H1 (cell line): Measurements from ENCODE around the gene MPND. TPM values are rescaled to one million over a fixed set of nuclear protein-coding genes. Genes with fewer than 3 reads are reported as not detected.

Experiments used
- CTCF ChIA-PET: fragments of 300-600 bp; sonication (Branson Sonifier 250); formaldehyde crosslinking; loops from one replicate; lab custom pipeline; 2021; ENCODE audit not compliant: partially characterized antibody; lab: Charles Lee
- POLR2A ChIA-PET: fragments of 300-600 bp; sonication (Branson Sonifier 250); formaldehyde crosslinking; loops from one replicate; lab custom pipeline; 2021; ENCODE audit warnings: inconsistent platforms; ENCODE audit not compliant: partially characterized antibody; lab: Charles Lee
- DNase-seq, 2 experiments: peaks; one replicate each; pipeline versions ENCODE4 v3.0.0 to v3.0.0-alpha.2; 2010 to 2022; ENCODE audit warnings: low spot score in 2 of 2, low read depth in 1 of 2, mixed read lengths in 1 of 2
- FAIRE-seq: peaks from 2 replicates; lab custom pipeline; 2011; peaks lifted over from hg19 to GRCh38; lab: Jason Lieb, UNC
- H2AFZ ChIP-seq: 2 replicates; pipeline ENCODE4 v1.8.1; 2012; ENCODE audit warnings: low read length, inconsistent platforms
- H2AK5ac ChIP-seq: 2 replicates; pipeline ENCODE4 v1.6.1; 2013; ENCODE audit warnings: low read depth, low read length
- H2BK120ac ChIP-seq: replicated peaks from 2 replicates; pipeline ENCODE3; 2013; ENCODE audit warnings: low read depth, low read length, inconsistent platforms
- H2BK12ac ChIP-seq: 2 replicates; pipeline ENCODE4 v1.6.1; 2013; ENCODE audit warnings: low read depth, low read length
- H2BK15ac ChIP-seq: 2 replicates; pipeline ENCODE4 v1.6.1; 2013; ENCODE audit warnings: low read length
- H2BK20ac ChIP-seq: 2 replicates; pipeline ENCODE4 v1.6.1; 2013; ENCODE audit warnings: low read length
- H2BK5ac ChIP-seq: 2 replicates; pipeline ENCODE4 v1.6.1; 2013; ENCODE audit warnings: low read depth, low read length
- H3K14ac ChIP-seq: 2 replicates; pipeline ENCODE4 v1.6.1; 2013; ENCODE audit warnings: inconsistent platforms; ENCODE audit not compliant: insufficient read length
- H3K18ac ChIP-seq: 2 replicates; pipeline ENCODE4 v1.6.1; 2013; ENCODE audit warnings: low read length; ENCODE audit errors: extremely low read depth
- H3K23ac ChIP-seq: 2 replicates; pipeline ENCODE4 v1.6.1; 2013; ENCODE audit warnings: inconsistent platforms; ENCODE audit not compliant: insufficient read length
- H3K23me2 ChIP-seq: 2 replicates; pipeline ENCODE4 v1.6.1; 2013; ENCODE audit warnings: low read depth, low read length
- H3K27ac ChIP-seq: 2 replicates; pipeline ENCODE4 v1.6.1; 2011; ENCODE audit warnings: low read depth, low read length, inconsistent platforms
- H3K27me3 ChIP-seq, 4 experiments: replicated peaks in 1 of 4; 1 replicate in 1 of 4; 2 replicates in 3 of 4; pipeline versions ENCODE4 v1.6.1 to v1.8.1; 2011 to 2013; ENCODE audit warnings: low read length in 3 of 4, mild to moderate bottlenecking in 3 of 4, inconsistent platforms in 2 of 4, mixed read lengths in 2 of 4, moderate library complexity in 1 of 4; ENCODE audit not compliant: control insufficient read depth in 3 of 4, insufficient read depth in 3 of 4; ENCODE audit errors: extremely low read depth in 1 of 4
- H3K36me3 ChIP-seq, 4 experiments: 2 replicates each; pipeline versions ENCODE4 v1.6.1 to v1.8.1; 2011 to 2013; ENCODE audit warnings: mild to moderate bottlenecking in 4 of 4, low read length in 3 of 4, moderate library complexity in 2 of 4, control low read depth in 1 of 4, inconsistent platforms in 1 of 4; ENCODE audit not compliant: insufficient read depth in 4 of 4, control insufficient read depth in 2 of 4
- H3K4ac ChIP-seq: replicated peaks from 2 replicates; pipeline ENCODE3; 2013; ENCODE audit warnings: low read length, low read depth, mixed read lengths, inconsistent platforms; ENCODE audit not compliant: insufficient read length
- H3K4me1 ChIP-seq, 4 experiments: replicated peaks in 1 of 4; 1 replicate in 1 of 4; 2 replicates in 3 of 4; pipeline versions ENCODE4 v1.6.1 to v1.8.1; 2011 to 2013; ENCODE audit warnings: low read length in 3 of 4, inconsistent platforms in 2 of 4, mixed read lengths in 1 of 4; ENCODE audit not compliant: insufficient read depth in 4 of 4, control insufficient read depth in 3 of 4
- H3K4me2 ChIP-seq, 2 experiments: 2 replicates each; pipeline versions ENCODE4 v1.6.1 to v1.8.1; 2011 to 2013; ENCODE audit warnings: low read depth in 2 of 2, low read length in 2 of 2, control low read depth in 1 of 2, inconsistent platforms in 1 of 2, mild to moderate bottlenecking in 1 of 2; ENCODE audit not compliant: insufficient read depth in 1 of 2
- H3K4me3 ChIP-seq, 4 experiments: fragments of 200-600, 300-600 bp in 1 of 4; sonication (generic), shearing (Covaris generic), sonication (Bioruptor Twin) in 1 of 4; 2 replicates each; pipeline versions ENCODE4 v1.5.1 to v1.8.1; 2011 to 2016; ENCODE audit warnings: low read length in 4 of 4, low read depth in 3 of 4, control low read depth in 2 of 4, inconsistent platforms in 2 of 4, mild to moderate bottlenecking in 2 of 4, mixed read lengths in 1 of 4, moderate library complexity in 1 of 4; ENCODE audit not compliant: insufficient read depth in 2 of 4; ENCODE audit errors: extremely low read depth in 1 of 4
- H3K56ac ChIP-seq: replicated peaks from 2 replicates; pipeline ENCODE3; 2013; ENCODE audit warnings: low read depth, mild to moderate bottlenecking, mixed read lengths, low read length, inconsistent platforms; ENCODE audit not compliant: insufficient read length
- H3K79me1 ChIP-seq: 2 replicates; pipeline ENCODE4 v1.6.1; 2013; ENCODE audit warnings: low read depth, low read length, control low read depth
- H3K79me2 ChIP-seq, 2 experiments: 2 replicates each; pipeline versions ENCODE4 v1.6.1 to v1.8.1; 2012 to 2013; ENCODE audit warnings: low read length in 2 of 2, mild to moderate bottlenecking in 2 of 2, inconsistent platforms in 1 of 2; ENCODE audit not compliant: insufficient read depth in 2 of 2, control insufficient read depth in 1 of 2
- H3K9ac ChIP-seq, 4 experiments: replicated peaks in 1 of 4; 1 replicate in 1 of 4; 2 replicates in 3 of 4; pipeline versions ENCODE4 v1.6.1 to v1.8.1; 2011 to 2013; ENCODE audit warnings: low read depth in 3 of 4, low read length in 3 of 4, control low read depth in 2 of 4, mild to moderate bottlenecking in 2 of 4, moderate library complexity in 2 of 4, inconsistent platforms in 1 of 4; ENCODE audit errors: extremely low read depth in 1 of 4
- H3K9me3 ChIP-seq, 2 experiments: 2 replicates each; pipeline versions ENCODE4 v1.6.1 to v1.8.1; 2012 to 2013; ENCODE audit warnings: mild to moderate bottlenecking in 2 of 2, moderate library complexity in 2 of 2, control low read depth in 1 of 2, inconsistent platforms in 1 of 2, low read depth in 1 of 2, low read length in 1 of 2, mixed read lengths in 1 of 2; ENCODE audit not compliant: insufficient read depth in 2 of 2
- H4K20me1 ChIP-seq, 2 experiments: replicated peaks in 1 of 2; 2 replicates each; pipeline versions ENCODE3 to v1.8.1; 2011 to 2013; ENCODE audit warnings: inconsistent platforms in 2 of 2, low read length in 2 of 2, mild to moderate bottlenecking in 1 of 2; ENCODE audit not compliant: insufficient read depth in 2 of 2, control insufficient read depth in 1 of 2
- H4K5ac ChIP-seq: 2 replicates; pipeline ENCODE4 v1.6.1; 2013; ENCODE audit warnings: low read length, low read depth, mixed read lengths, inconsistent platforms; ENCODE audit not compliant: insufficient read length
- H4K8ac ChIP-seq: 2 replicates; pipeline ENCODE4 v1.8.0; 2013; ENCODE audit warnings: mild to moderate bottlenecking, moderate library complexity, low read length, inconsistent platforms; ENCODE audit not compliant: insufficient read depth; ENCODE audit errors: extremely low read depth
- H4K91ac ChIP-seq: replicated peaks from 2 replicates; pipeline ENCODE3; 2013; ENCODE audit warnings: low read length, mixed read lengths, inconsistent platforms; ENCODE audit not compliant: insufficient read length
- BRCA1 ChIP-seq: IDR thresholded peaks from 2 replicates; pipeline ENCODE4 v1.6.1; 2012; ENCODE audit warnings: low read depth, low read length, improper control_type of control experiment
- CBX8 ChIP-seq: fragments of 300-800, 300-1000 bp; sonication (generic); IDR thresholded peaks from 2 replicates; pipeline ENCODE4 v1.7.1; 2016; ENCODE audit warnings: low read depth, low read length, borderline replicate concordance
- EP300 ChIP-seq, 2 experiments: IDR thresholded peaks; 1 replicate in 1 of 2; 2 replicates in 1 of 2; pipeline ENCODE4 v1.6.1; 2011 to 2012; ENCODE audit warnings: low read depth in 2 of 2, low read length in 2 of 2, mild to moderate bottlenecking in 2 of 2, borderline replicate concordance in 1 of 2, inconsistent platforms in 1 of 2, moderate library complexity in 1 of 2
- JUN ChIP-seq: IDR thresholded peaks from 2 replicates; pipeline ENCODE4 v1.6.1; 2011; ENCODE audit warnings: low read depth, mild to moderate bottlenecking, improper control_type of control experiment, low read length
- JUND ChIP-seq: IDR thresholded peaks from 2 replicates; pipeline ENCODE4 v1.6.1; 2011; ENCODE audit warnings: mild to moderate bottlenecking, improper control_type of control experiment, low read length
- RAD21 ChIP-seq, 2 experiments: IDR thresholded peaks in 1 of 2; conservative IDR thresholded peaks in 1 of 2; 2 replicates each; pipeline ENCODE4 v1.6.1; 2011; ENCODE audit warnings: low read depth in 2 of 2, low read length in 2 of 2, improper control_type of control experiment in 1 of 2, inconsistent platforms in 1 of 2, mild to moderate bottlenecking in 1 of 2, moderate library complexity in 1 of 2
- RBBP5 ChIP-seq: IDR thresholded peaks from 2 replicates; pipeline ENCODE4 v1.7.1; 2012; ENCODE audit warnings: low read depth, mild to moderate bottlenecking, inconsistent platforms, low read length, moderate library complexity, borderline replicate concordance
- SAP30 ChIP-seq: fragments of 300-600 bp; sonication (generic); IDR thresholded peaks from 2 replicates; pipeline ENCODE4 v1.7.1; 2012; ENCODE audit warnings: low read length, moderate library complexity, mild to moderate bottlenecking, inconsistent platforms; ENCODE audit not compliant: insufficient read depth, insufficient replicate concordance
- SIX5 ChIP-seq: IDR thresholded peaks from 2 replicates; pipeline ENCODE4 v1.6.1; 2011; ENCODE audit warnings: mild to moderate bottlenecking, low read depth, low read length
- SP1 ChIP-seq: IDR thresholded peaks from 2 replicates; pipeline ENCODE4 v1.6.1; 2011; ENCODE audit warnings: low read depth, low read length
- SUZ12 ChIP-seq: fragments of 200-600 bp; sonication (generic); IDR thresholded peaks from 2 replicates; pipeline ENCODE4 v1.6.1; 2012; ENCODE audit warnings: mild to moderate bottlenecking, inconsistent platforms, low read length, moderate library complexity, mixed read lengths
- WGBS, 2 experiments: shearing (Covaris generic) in 1 of 2; methylation state at CpG; one replicate each; pipeline versions ENCODE4 v1.1.6 to v1.1.7; 2013 to 2015; ENCODE audit warnings: low lambda C conversion rate in 2 of 2, mixed read lengths in 2 of 2, inconsistent platforms in 1 of 2, low coverage in 1 of 2, missing lambda C conversion rate in 1 of 2; ENCODE audit not compliant: insufficient replicate concordance in 2 of 2, insufficient coverage in 1 of 2, insufficient read length in 1 of 2; ENCODE audit errors: extremely low coverage in 1 of 2, missing lambda C conversion rate in 1 of 2; 5-methylcytosine and 5-hydroxymethylcytosine counted together
- polyA plus RNA-seq, 7 experiments: library from polyadenylated mRNA; depleted of rRNA in 3 of 7; stranded (reverse) in 5 of 7; unstranded in 2 of 7; fragments of >200 nt in 5 of 7; fragments of 200-250 nt in 2 of 7; gene quantifications; 1 replicate in 5 of 7; 2 replicates in 1 of 7; 4 replicates in 1 of 7; pipeline versions ENCODE4 v1.2.1 to v1.2.3, GENCODE V29; 2011 to 2013; ENCODE audit warnings: missing spikeins in 2 of 7, mixed read lengths in 2 of 7
- total RNA-seq: library from RNA; stranded (reverse); fragmentation: NEBNext Ultra II Directional; extraction: Animal tissue kit (Norgen Biotek cat#: 25700); gene quantifications from 2 replicates; pipeline ENCODE4 v1.2.1, GENCODE V29; 2021
- TF ChIP-seq, protein P1 (sequence below): IDR thresholded peaks from 2 replicates; pipeline ENCODE4 v1.6.1; 2012; ENCODE audit warnings: inconsistent platforms

Gene MPND
- total and polyA plus RNA-seq, 2 of the 8 experiments (the other 6 are each of a cell fraction or from before 2014, with no cell fraction given): 22.9 to 27.7 TPM

DNA sequence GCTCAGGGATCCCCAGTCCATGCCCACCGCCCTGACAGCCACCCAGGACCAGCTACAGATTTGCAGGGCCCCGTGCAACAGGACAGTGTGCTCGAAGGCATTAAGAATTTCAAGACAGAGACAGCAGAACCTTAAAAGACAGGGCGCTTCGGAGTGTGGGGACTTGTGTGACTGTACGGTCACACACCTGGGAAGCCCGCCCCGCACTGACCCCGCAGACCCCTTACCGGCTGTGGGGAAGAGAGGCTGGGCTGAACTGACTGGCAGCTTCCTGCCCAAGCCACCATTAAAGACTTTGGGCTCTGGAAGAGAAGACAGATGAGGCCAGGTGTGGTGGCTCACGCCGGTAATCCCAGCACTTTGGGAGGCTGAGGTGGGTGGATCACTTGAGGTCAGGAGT lies 19.1 kb upstream of the MPND start:
- Histone ChIP-seq H3K23ac (no peak overlapping the region), H2AK5ac (no peak overlapping the region), H3K79me1 (no peaks in the 10 kb centered on the region), H3K36me3 (peaks cover 0 to 16% (median 0%) of the 10 kb centered on the region in 4 experiments; a peak in 2 of 8 replicates), H2BK120ac (no peak overlapping the region), H2BK15ac (no peak overlapping the region), H3K27ac (no peak overlapping the region), H2BK12ac (no peak overlapping the region), H3K4me3 (no peak overlapping the region), H3K9ac (no peak overlapping the region), H2BK5ac (no peak overlapping the region), H3K56ac (no peak overlapping the region), H3K27me3 (no peaks in the 10 kb centered on the region), H3K4me2 (no peak overlapping the region), H3K4ac (no peak overlapping the region), H4K91ac (no peak overlapping the region), H4K20me1 (peaks cover 4 to 11% of the 10 kb centered on the region in 2 experiments), H2BK20ac (no peak overlapping the region), H3K9me3 (peaks cover 0 to under 1% of the 10 kb centered on the region in 2 experiments; a peak in 1 of 4 replicates), H3K79me2 (no peaks in the 10 kb centered on the region), H4K5ac (no peak overlapping the region), H3K4me1 (peaks cover 0 to 4% (median 2%) of the 10 kb centered on the region in 4 experiments; a peak in 4 of 7 replicates), H3K23me2 (peaks cover 12% of the 10 kb centered on the region; the same call in 1 of the 2 replicates), H4K8ac (no peak overlapping the region), H3K14ac (no peak overlapping the region), H2AFZ (no peak overlapping the region), H3K18ac (no peak overlapping the region)
- FAIRE-seq (no peak), DNase-seq (no peak)
- ChIA-PET CTCF (interaction anchor here (1.4 to 8.2 kb wide), 2 partner anchors 29 to 57 kb away, joined by 3 to 71 read pairs; no protein-coding TSS in a partner anchor), POLR2A (interaction anchor here (2.5 to 7.4 kb wide), 3 partner anchors 14 to 18 kb away, joined by 8 to 86 read pairs (median 25); partner anchors contain the start of genes FSD1 and MPND)
- WGBS, 2 experiments: 93% methylated on average over 12 of the region's 12 CpGs; no CpG with 5 or more reads in 1 of the 2 experiments
- no peak for TF ChIP-seq SUZ12
- TF ChIP-seq, protein P1, sequence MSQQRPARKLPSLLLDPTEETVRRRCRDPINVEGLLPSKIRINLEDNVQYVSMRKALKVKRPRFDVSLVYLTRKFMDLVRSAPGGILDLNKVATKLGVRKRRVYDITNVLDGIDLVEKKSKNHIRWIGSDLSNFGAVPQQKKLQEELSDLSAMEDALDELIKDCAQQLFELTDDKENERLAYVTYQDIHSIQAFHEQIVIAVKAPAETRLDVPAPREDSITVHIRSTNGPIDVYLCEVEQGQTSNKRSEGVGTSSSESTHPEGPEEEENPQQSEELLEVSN: no peak
- TF ChIP-seq JUND: no peak
- no peak for TF ChIP-seq RAD21 (IDR thresholded peaks at IDR 0.05 in 1 of 2, conservative IDR thresholded peaks at IDR 0.05 in 1 of 2; ENCODE audit: low read depth in 2 of 2, low read length in 2 of 2)
- TF ChIP-seq SAP30: no peak
- no peak for TF ChIP-seq EP300 (IDR thresholded peaks at IDR 0.05; ENCODE audit: borderline replicate concordance in 1 of 2, low read depth in 2 of 2, low read length in 2 of 2)
- no peak for TF ChIP-seq SP1
- TF ChIP-seq BRCA1: no peak
- TF ChIP-seq JUN: no peak
- no peak for TF ChIP-seq SIX5
- TF ChIP-seq CBX8: no peak
- no peak for TF ChIP-seq RBBP5
